Gastroesophageal sphincter (tissue), 4 donors: Measurements from ENCODE around the gene SLC7A8. TPM values are rescaled to one million over a fixed set of nuclear protein-coding genes. Genes with fewer than 3 reads are reported as not detected.

Experiments used
- ATAC-seq: fragments of 150-250 bp; one replicate; pipeline ENCODE4 v1.9.1; 2016; ENCODE audit warnings: mild to moderate bottlenecking, moderate library complexity
- H3K27ac ChIP-seq, 4 donors: fragments of 200-600 bp; sonication (generic) in 3 of 4; 1 replicate in 3 of 4; 2 replicates in 1 of 4; pipeline ENCODE4 v1.5.1; 2016 to 2019
- H3K27me3 ChIP-seq: fragments of 200-600 bp; sonication (generic); one replicate; pipeline ENCODE4 v1.5.1; 2019
- H3K36me3 ChIP-seq, 2 donors: fragments of 200-600 bp; sonication (generic); one replicate each; pipeline ENCODE4 v1.5.1; 2019; ENCODE audit warnings: control low read depth in 1 of 2
- H3K4me1 ChIP-seq, 3 donors: fragments of 200-600 bp; sonication (generic); 1 replicate in 2 of 3; 2 replicates in 1 of 3; pipeline ENCODE4 v1.5.1; 2016 to 2019; ENCODE audit warnings: control low read depth in 2 of 3
- H3K4me3 ChIP-seq, 2 donors: fragments of 200-600 bp; sonication (generic); one replicate each; pipeline ENCODE4 v1.5.1; 2019; ENCODE audit warnings: mild to moderate bottlenecking in 1 of 2, moderate library complexity in 1 of 2
- H3K9me3 ChIP-seq, 3 donors: fragments of 200-600 bp; sonication (generic); one replicate each; pipeline ENCODE4 v1.5.1; 2017 to 2019; ENCODE audit warnings: control low read depth in 2 of 3
- CTCF ChIP-seq, 4 experiments: fragments of 200-600 bp in 2 of 4; fragments of 450-650 bp in 2 of 4; sonication (generic) in 1 of 4; IDR thresholded peaks; one replicate each; pipeline ENCODE4 v1.5.1; 2017 to 2019; ENCODE audit warnings: antibody characterized with exemption in 4 of 4, mild to moderate bottlenecking in 2 of 4, moderate library complexity in 2 of 4
- EP300 ChIP-seq: sonication (generic); formaldehyde crosslinking; IDR thresholded peaks from one replicate; pipeline ENCODE4 v1.6.1; 2017; ENCODE audit warnings: antibody characterized with exemption, mild to moderate bottlenecking
- POLR2A ChIP-seq, 2 donors: fragments of 450-650 bp; IDR thresholded peaks; one replicate each; pipeline ENCODE4 v1.6.1; 2017; ENCODE audit warnings: antibody characterized with exemption in 2 of 2, mild to moderate bottlenecking in 2 of 2, moderate library complexity in 1 of 2
- POLR2AphosphoS5 ChIP-seq: sonication (generic); formaldehyde crosslinking; IDR thresholded peaks from one replicate; pipeline ENCODE4 v1.6.1; 2017; ENCODE audit warnings: antibody characterized with exemption
- WGBS, 2 donors: methylation state at CpG; one replicate each; pipeline ENCODE4 v1.1.5; 2018; ENCODE audit warnings: low coverage in 1 of 2; 5-methylcytosine and 5-hydroxymethylcytosine counted together
- total RNA-seq, 4 donors: library from RNA; depleted of rRNA; stranded (reverse); fragments of >200 nt; gene quantifications; one replicate each; pipeline ENCODE4 v1.1.0, GENCODE V29; 2016

Gene SLC7A8
- total RNA-seq, 4 donors from 2014 or later = 21.6 to 56.7 (median 32.2) TPM

GRCh38 chr14:23174296-23175184, 8.9 kb downstream of the SLC7A8 start:
- peaks cover 0 to 9% of the 10 kb centered on the region in 2 donors for H3K36me3 ChIP-seq
- WGBS, 2 donors = 48 to 60% methylated on average over 3 to 4 of the region's 6 CpGs
- H3K4me1 ChIP-seq = peaks cover 3 to 67% (median 9%) of the 10 kb centered on the region in 3 donors
- no peaks in the 10 kb centered on the region for H3K27me3 ChIP-seq
- ATAC-seq = peak; percentile 83
- H3K4me3 ChIP-seq = no peak overlapping the region
- no peaks in the 10 kb centered on the region for H3K9me3 ChIP-seq
- no peak for TF ChIP-seq POLR2A (IDR thresholded peaks at IDR 0.05)
- peak; percentile 71 for TF ChIP-seq POLR2AphosphoS5
- peak overlapping the region; percentile 20 to 78 (median 72) for H3K27ac ChIP-seq

- no peak for ATAC-seq
- 78 to 90% methylated on average over 3 of the region's 3 CpGs for WGBS, 2 donors
- Histone ChIP-seq H3K27me3 (no peaks in the 10 kb centered on the region), H3K36me3 (peaks cover 0 to 9% of the 10 kb centered on the region in 2 donors), H3K9me3 (no peaks in the 10 kb centered on the region), H3K27ac (peak overlapping the region in 3 of 4 donors; percentile 71 to 78 (median 74)), H3K4me3 (no peak overlapping the region), H3K4me1 (peaks cover 3 to 65% (median 9%) of the 10 kb centered on the region in 3 donors)
- TF ChIP-seq EP300 = no peak
- no peak for TF ChIP-seq POLR2A (IDR thresholded peaks at IDR 0.05)
- no peak for TF ChIP-seq POLR2AphosphoS5
- TF ChIP-seq CTCF (IDR thresholded peaks at IDR 0.05) = no peak
Measured at GRCh38 chr14:23173796-23174195, 9.7 kb downstream of the SLC7A8 start.

- no peak overlapping the region for H3K4me3 ChIP-seq
- H3K27me3 ChIP-seq = no peaks in the 10 kb centered on the region
- WGBS, 2 donors = 66 to 82% methylated on average over 1 to 2 of the region's 2 CpGs
- H3K36me3 ChIP-seq = peaks cover 0 to 9% of the 10 kb centered on the region in 2 donors
- H3K27ac ChIP-seq = no peak overlapping the region
- peak; percentile 29 for ATAC-seq
- TF ChIP-seq EP300 = no peak
- no peak for TF ChIP-seq POLR2AphosphoS5
- TF ChIP-seq POLR2A (IDR thresholded peaks at IDR 0.05) = no peak
- TF ChIP-seq CTCF (IDR thresholded peaks at IDR 0.05) = no peak
- H3K9me3 ChIP-seq = no peaks in the 10 kb centered on the region
- H3K4me1 ChIP-seq = peaks cover 3 to 67% (median 9%) of the 10 kb centered on the region in 3 donors
Measured at GRCh38 chr14:23173031-23173430, 10.4 kb downstream of the SLC7A8 start.

- Histone ChIP-seq H3K36me3 (peaks cover 0 to 9% of the 10 kb centered on the region in 2 donors), H3K27ac (no peak overlapping the region), H3K4me1 (peaks cover 3 to 67% (median 9%) of the 10 kb centered on the region in 3 donors), H3K4me3 (no peak overlapping the region), H3K9me3 (no peaks in the 10 kb centered on the region), H3K27me3 (no peaks in the 10 kb centered on the region)
- TF ChIP-seq POLR2A (IDR thresholded peaks at IDR 0.05) (no peak), CTCF (IDR thresholded peaks at IDR 0.05) (no peak), EP300 (no peak), POLR2AphosphoS5 (no peak)
- no peak for ATAC-seq
- 38% methylated on average over 2 of the region's 3 CpGs; no CpG with 5 or more reads in 1 of the 2 donors for WGBS, 2 donors
Measured at GRCh38 chr14:23172574-23172973, 10.9 kb downstream of the SLC7A8 start.

GRCh38 chr14:23172096-23172495, 11.4 kb downstream of the SLC7A8 start:
- WGBS, 2 donors = 100% methylated on average over 4 of the region's 5 CpGs; no CpG with 5 or more reads in 1 of the 2 donors
- Histone ChIP-seq H3K27me3 (no peaks in the 10 kb centered on the region), H3K27ac (no peak overlapping the region), H3K36me3 (peaks cover 0 to 14% of the 10 kb centered on the region in 2 donors), H3K9me3 (no peaks in the 10 kb centered on the region), H3K4me1 (peaks cover 3 to 66% (median 9%) of the 10 kb centered on the region in 3 donors), H3K4me3 (no peak overlapping the region)
- no peak for ATAC-seq
- TF ChIP-seq POLR2A (IDR thresholded peaks at IDR 0.05) (no peak), POLR2AphosphoS5 (no peak), EP300 (no peak), CTCF (IDR thresholded peaks at IDR 0.05) (no peak)
